Astrocyte (in vitro differentiated cells and primary cell): ENCODE data around the gene NENF. TPM values are rescaled to one million over a fixed set of nuclear protein-coding genes. Genes with fewer than 3 reads are reported as not detected.

ENCODE experiments used
- DNase-seq: peaks from one replicate; pipeline ENCODE4 v3.0.0-alpha.2; 2010; ENCODE audit warnings: low read depth
- FAIRE-seq: peaks from 2 replicates; lab custom pipeline; 2011; peaks lifted over from hg19 to GRCh38; lab: Jason Lieb, UNC
- H2AFZ ChIP-seq: 2 replicates; pipeline ENCODE4 v1.6.0; 2012; ENCODE audit warnings: low read depth, low read length, inconsistent platforms
- H3K27ac ChIP-seq: 2 replicates; pipeline ENCODE4 v1.5.1; 2011; ENCODE audit warnings: low read depth, low read length, inconsistent platforms
- H3K27me3 ChIP-seq: 2 replicates; pipeline ENCODE4 v1.6.0; 2011; ENCODE audit warnings: low read length, inconsistent platforms; ENCODE audit not compliant: insufficient read depth
- H3K36me3 ChIP-seq: 2 replicates; pipeline ENCODE4 v1.5.1; 2011; ENCODE audit warnings: low read length, inconsistent platforms; ENCODE audit not compliant: insufficient read depth
- H3K4me1 ChIP-seq: 2 replicates; pipeline ENCODE4 v1.5.1; 2011; ENCODE audit warnings: low read length, inconsistent platforms; ENCODE audit not compliant: insufficient read depth
- H3K4me2 ChIP-seq: 2 replicates; pipeline ENCODE4 v1.6.0; 2012; ENCODE audit warnings: low read length, inconsistent platforms
- H3K4me3 ChIP-seq: 2 replicates; pipeline ENCODE4 v1.5.1; 2011; ENCODE audit warnings: low read depth, mild to moderate bottlenecking, low read length, inconsistent platforms; ENCODE audit not compliant: insufficient read depth
- H3K79me2 ChIP-seq: 2 replicates; pipeline ENCODE4 v1.6.0; 2012; ENCODE audit warnings: mild to moderate bottlenecking, low read length, inconsistent platforms; ENCODE audit not compliant: insufficient read depth
- H3K9ac ChIP-seq: 2 replicates; pipeline ENCODE4 v1.6.0; 2012; ENCODE audit warnings: mild to moderate bottlenecking, low read length, inconsistent platforms
- H3K9me3 ChIP-seq: 2 replicates; pipeline ENCODE4 v1.5.1; 2012; ENCODE audit warnings: low read depth, mild to moderate bottlenecking, low read length, inconsistent platforms; ENCODE audit not compliant: insufficient read depth
- H4K20me1 ChIP-seq: 2 replicates; pipeline ENCODE4 v1.6.0; 2012; ENCODE audit warnings: low read length, inconsistent platforms; ENCODE audit not compliant: insufficient read depth
- H3K27ac Mint-ChIP-seq: one replicate; pipeline ENCODE4 v1.8.0; 2021; ENCODE audit warnings: mild to moderate bottlenecking, mixed read lengths; ENCODE audit not compliant: unreplicated experiment
- H3K27me3 Mint-ChIP-seq: one replicate; pipeline ENCODE4 v1.8.0; 2021; ENCODE audit warnings: low read depth, mixed read lengths; ENCODE audit not compliant: unreplicated experiment
- H3K36me3 Mint-ChIP-seq: one replicate; pipeline ENCODE4 v1.8.0; 2021; ENCODE audit warnings: low read depth, mixed read lengths; ENCODE audit not compliant: unreplicated experiment
- H3K4me1 Mint-ChIP-seq: one replicate; pipeline ENCODE4 v1.8.0; 2021; ENCODE audit warnings: low read depth, mixed read lengths; ENCODE audit not compliant: unreplicated experiment
- H3K4me3 Mint-ChIP-seq: one replicate; pipeline ENCODE4 v1.8.0; 2021; ENCODE audit warnings: mild to moderate bottlenecking, moderate library complexity, mixed read lengths; ENCODE audit not compliant: unreplicated experiment
- H3K9me3 Mint-ChIP-seq: one replicate; pipeline ENCODE4 v1.8.0; 2021; ENCODE audit warnings: mild to moderate bottlenecking, mixed read lengths; ENCODE audit not compliant: unreplicated experiment
- CTCF ChIP-seq: IDR thresholded peaks from 2 replicates; pipeline ENCODE4 v1.5.1; 2011; ENCODE audit warnings: low read depth, mild to moderate bottlenecking, inconsistent platforms, low read length, moderate library complexity; ENCODE audit not compliant: insufficient read depth
- EZH2 ChIP-seq: IDR thresholded peaks from 2 replicates; pipeline ENCODE4 v1.6.1; 2012; ENCODE audit warnings: mild to moderate bottlenecking, low read length, inconsistent platforms; ENCODE audit not compliant: insufficient read depth
- total RNA-seq: library from RNA; stranded (reverse); gene quantifications from 2 replicates; pipeline ENCODE4 v1.2.1, GENCODE V29; 2021

The NENF gene
- total RNA-seq, 1 donor from 2014 or later: 34.4 TPM

GRCh38 chr1:212421165-212421564 lies 11.6 kb upstream of the NENF start:
- H3K9ac ChIP-seq: no peak overlapping the region
- Mint-ChIP-seq H3K4me3 (no peak overlapping the region), H3K36me3 (no peaks in the 10 kb centered on the region), H3K9me3 (no peaks in the 10 kb centered on the region), H3K27me3 (peaks cover 9% of the 10 kb centered on the region), H3K4me1 (no peaks in the 10 kb centered on the region), H3K27ac (no peak overlapping the region)
- no peaks in the 10 kb centered on the region for H3K79me2 ChIP-seq
- DNase-seq (no peak), FAIRE-seq (no peak)
- no peak for TF ChIP-seq EZH2
- H3K4me1 ChIP-seq: no peaks in the 10 kb centered on the region
- no peak overlapping the region for H3K4me3 ChIP-seq
- no peak overlapping the region for H2AFZ ChIP-seq
- no peaks in the 10 kb centered on the region for H3K36me3 ChIP-seq
- peaks cover 10% of the 10 kb centered on the region for H3K27me3 ChIP-seq
- no peaks in the 10 kb centered on the region for H3K9me3 ChIP-seq
- no peaks in the 10 kb centered on the region for H4K20me1 ChIP-seq
- H3K27ac ChIP-seq: no peak overlapping the region
- H3K4me2 ChIP-seq: no peak overlapping the region

GRCh38 chr1:212423879-212424278 lies 8.8 kb upstream of the NENF start:
- Mint-ChIP-seq H3K27ac (no peak overlapping the region), H3K4me3 (no peak overlapping the region), H3K9me3 (no peaks in the 10 kb centered on the region), H3K4me1 (no peaks in the 10 kb centered on the region), H3K27me3 (peaks cover 9% of the 10 kb centered on the region), H3K36me3 (no peaks in the 10 kb centered on the region)
- no peak for TF ChIP-seq CTCF
- TF ChIP-seq EZH2: no peak
- Histone ChIP-seq H3K27me3 (peaks cover 10% of the 10 kb centered on the region), H3K79me2 (no peaks in the 10 kb centered on the region), H4K20me1 (no peaks in the 10 kb centered on the region), H3K9ac (no peak overlapping the region), H3K27ac (no peak overlapping the region), H3K4me2 (no peak overlapping the region), H2AFZ (no peak overlapping the region), H3K36me3 (no peaks in the 10 kb centered on the region), H3K9me3 (no peaks in the 10 kb centered on the region), H3K4me3 (no peak overlapping the region), H3K4me1 (no peaks in the 10 kb centered on the region)
- no peak for FAIRE-seq
- no peak for DNase-seq

- H3K27ac Mint-ChIP-seq: no peak overlapping the region
- H3K9me3 Mint-ChIP-seq: no peaks in the 10 kb centered on the region
- Histone ChIP-seq H3K4me2 (no peak overlapping the region), H3K4me1 (peaks cover 5% of the 10 kb centered on the region), H3K27me3 (peaks cover 7% of the 10 kb centered on the region), H2AFZ (no peak overlapping the region), H3K4me3 (no peak overlapping the region), H3K36me3 (no peaks in the 10 kb centered on the region), H3K9me3 (no peaks in the 10 kb centered on the region), H4K20me1 (no peaks in the 10 kb centered on the region), H3K9ac (no peak overlapping the region), H3K27ac (no peak overlapping the region), H3K79me2 (no peaks in the 10 kb centered on the region)
- H3K4me1 Mint-ChIP-seq: peaks cover 13% of the 10 kb centered on the region
- no peak for DNase-seq
- no peaks in the 10 kb centered on the region for H3K36me3 Mint-ChIP-seq
- no peak for FAIRE-seq
- peaks cover 8% of the 10 kb centered on the region for H3K27me3 Mint-ChIP-seq
- TF ChIP-seq CTCF: no peak
- no peak for TF ChIP-seq EZH2
- H3K4me3 Mint-ChIP-seq: no peak overlapping the region
Observed at GRCh38 chr1:212428496-212428895, 4.2 kb upstream of the NENF start.
